ENCODE results near the gene SHMT1.
"Not testable (repeated sequence)": the region's sequence is repeated elsewhere in the genome, so short reads cannot be mapped to it uniquely, and the experiment has no call there.

The SHMT1 gene

DNA sequence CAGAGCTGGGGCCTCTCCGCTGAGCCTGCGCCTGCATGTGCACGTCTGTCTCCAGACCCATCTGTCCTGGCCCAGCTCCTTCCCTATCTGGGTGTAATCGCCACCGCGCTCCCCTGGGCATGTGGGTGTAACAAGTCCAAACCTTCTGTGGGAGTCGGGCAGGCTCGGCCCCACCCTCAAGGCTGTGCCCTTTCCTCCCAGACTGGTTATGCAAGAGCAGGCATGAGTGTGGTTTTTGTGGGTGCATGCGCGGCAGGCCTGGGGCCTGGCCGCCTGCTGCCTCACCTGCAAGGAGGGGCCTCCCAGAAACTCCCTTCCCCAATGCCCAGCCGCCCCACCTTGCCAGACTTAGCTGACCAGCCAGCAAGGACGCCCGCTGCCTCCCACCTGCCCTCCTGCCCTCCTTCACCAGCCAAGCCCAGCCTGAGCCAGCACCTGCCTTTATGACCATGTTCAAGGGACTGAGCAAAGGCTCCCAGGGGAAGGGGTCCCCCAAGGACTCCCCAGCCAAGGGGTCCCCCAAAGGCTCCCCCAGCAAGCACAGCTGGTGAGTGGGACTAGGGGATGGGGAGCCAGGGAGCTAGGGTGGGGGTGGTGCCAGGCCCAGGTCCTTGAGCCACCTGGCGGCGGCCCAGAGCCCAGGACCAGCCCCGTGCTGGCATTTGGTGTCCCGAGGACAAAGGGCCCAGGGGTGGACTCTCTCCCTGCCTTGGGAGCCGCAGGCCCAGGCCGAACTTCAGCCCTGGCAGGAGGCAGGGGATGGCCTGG lies 14.3 kb upstream of the SHMT1 start, which contains the start of gene EVPLL:
TSS of gene EVPLL (plus strand) at position 342 of the 768 bp plus-strand sequence. CDS start 3,160 bp downstream, outside the sequence.
- peak; percentile 67 for DNase-seq

GRCh38 chr17:18374216-18374615 lies 10.9 kb upstream of the SHMT1 start:
- DNase-seq = no peak

- not testable (repeated sequence) for DNase-seq
These were observed 9.8 kb upstream of the SHMT1 start for GRCh38 chr17:18373181-18373580.

DNA sequence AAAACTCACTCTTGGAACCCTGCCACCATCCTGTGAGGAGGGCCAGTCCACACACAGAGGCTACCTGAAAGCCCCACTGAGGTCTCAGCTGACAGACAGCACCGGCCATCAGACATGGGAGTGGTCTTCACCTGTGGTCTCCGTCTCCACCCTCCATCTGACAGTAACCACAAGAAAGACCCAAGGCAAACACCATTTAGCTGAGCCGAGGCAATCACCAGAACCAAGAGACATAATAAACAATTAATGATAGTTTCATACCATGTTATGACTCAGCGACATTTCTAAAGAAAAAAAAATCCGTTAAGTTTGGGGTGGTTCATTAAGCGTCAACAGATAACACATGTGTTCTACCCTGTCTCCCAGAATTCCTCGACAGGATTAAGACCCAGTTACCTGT lies 8.1 kb upstream of the SHMT1 start:
- DNase-seq = no peak

DNA sequence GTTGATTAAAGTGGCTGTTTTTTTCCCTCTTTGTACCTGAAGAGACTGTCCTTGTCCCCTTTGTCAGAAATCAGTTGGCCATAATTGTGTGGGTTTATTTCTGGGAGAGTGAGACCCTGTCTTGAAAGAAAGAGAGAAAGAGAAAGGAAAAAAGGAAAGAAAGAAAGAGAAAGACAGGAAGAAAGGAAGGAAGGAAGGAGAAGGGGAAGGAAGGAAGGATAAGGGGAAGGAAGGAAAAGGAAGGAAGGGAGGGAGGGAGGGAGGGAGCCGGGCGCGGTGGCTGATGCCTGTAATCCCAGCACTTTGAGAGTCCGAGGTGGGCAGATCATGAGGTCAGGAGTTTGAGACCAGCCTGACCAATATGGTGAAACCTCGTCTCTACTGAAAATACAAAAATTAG lies 7.4 kb upstream of the SHMT1 start:
- DNase-seq = no peak

DNA sequence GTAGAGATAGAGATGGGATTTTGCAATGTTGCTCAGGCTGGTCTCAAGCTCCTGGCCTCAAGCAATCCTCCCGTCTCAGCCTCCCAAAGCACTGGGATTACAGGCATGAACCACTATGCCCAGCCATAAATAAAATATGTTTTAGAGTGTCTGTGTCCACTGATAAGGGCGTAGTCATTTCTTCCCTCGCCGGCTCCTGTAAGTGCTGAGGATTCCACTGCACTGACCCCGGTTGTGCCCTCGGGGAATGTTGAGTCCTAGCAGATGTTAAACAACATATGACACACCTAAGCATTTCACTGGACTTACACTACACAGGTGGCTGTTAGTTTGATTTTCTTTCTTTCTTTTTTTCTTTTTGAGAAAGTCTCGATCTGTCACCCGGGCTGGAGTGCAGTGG lies 5.6 kb upstream of the SHMT1 start:
- DNase-seq = no peak

- DNase-seq = no peak
These were observed 816 bp upstream of the SHMT1 start for GRCh38 chr17:18364166-18364565.

DNA sequence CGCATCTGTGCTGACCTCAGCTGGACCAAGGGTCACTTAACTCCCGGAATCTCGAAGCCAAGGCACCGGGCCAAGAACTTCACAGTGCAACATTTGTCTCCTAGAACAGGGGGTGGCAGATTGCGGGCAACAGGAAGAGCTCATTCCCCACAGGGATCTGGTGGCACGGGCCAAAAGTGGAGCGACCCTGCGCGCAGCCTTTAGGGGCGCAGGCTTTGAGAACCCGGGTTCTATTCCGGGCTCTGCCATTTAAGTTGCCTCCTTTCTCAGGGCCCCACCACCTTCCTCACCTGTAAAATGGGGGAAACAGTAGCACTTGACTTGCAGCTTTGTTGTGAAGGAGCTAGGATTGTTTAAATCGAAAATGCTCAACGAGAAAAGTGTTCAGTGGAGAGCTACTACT lies 651 bp downstream of the SHMT1 start:
- no peak for DNase-seq

DNA sequence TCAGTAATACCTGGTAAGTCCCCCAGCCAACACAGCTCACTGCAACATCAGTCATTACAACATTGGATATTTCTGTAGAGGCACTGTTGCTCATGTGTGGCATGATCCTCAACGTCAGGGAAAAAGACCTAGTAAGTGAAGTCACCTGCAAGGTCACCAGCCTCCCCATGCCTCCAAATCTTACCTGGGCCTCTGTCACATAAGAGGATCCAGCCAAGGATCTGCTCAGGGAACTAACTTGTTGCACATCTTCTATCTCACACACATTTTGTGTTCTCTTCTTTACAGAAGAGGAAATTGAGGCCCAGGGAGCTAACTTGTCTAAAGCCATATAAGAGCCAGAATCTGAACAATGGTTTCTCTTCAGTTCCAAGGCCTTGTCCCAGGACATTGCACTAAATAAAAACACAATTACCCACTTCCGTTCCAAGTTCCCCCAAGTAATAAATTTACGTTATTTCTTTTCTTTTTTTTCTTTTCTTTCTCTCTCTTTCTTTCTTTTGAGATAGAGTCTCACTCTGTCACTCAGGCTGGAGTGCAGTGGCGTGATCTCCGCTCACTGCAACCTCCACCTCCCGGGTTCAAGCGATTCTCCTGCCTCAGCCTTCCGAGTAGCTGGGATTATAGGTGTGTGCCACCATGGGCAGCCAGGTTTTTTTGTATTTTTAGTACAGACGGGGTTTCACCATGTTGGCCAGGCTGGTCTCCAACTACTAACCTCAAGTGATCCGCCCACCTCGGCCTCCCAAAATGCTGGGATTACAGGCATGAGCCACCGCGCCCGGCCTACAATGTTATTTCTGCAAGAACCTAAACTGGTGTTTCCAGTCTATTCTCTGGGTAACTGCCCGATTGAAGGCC lies 1.3 kb downstream of the SHMT1 start:
- DNase-seq = no peak

- no peak for DNase-seq
These were observed 2.8 kb downstream of the SHMT1 start for GRCh38 chr17:18360518-18360917.

GRCh38 chr17:18356624-18357023 lies 6.7 kb downstream of the SHMT1 start:
- DNase-seq = peak; percentile 72

DNA sequence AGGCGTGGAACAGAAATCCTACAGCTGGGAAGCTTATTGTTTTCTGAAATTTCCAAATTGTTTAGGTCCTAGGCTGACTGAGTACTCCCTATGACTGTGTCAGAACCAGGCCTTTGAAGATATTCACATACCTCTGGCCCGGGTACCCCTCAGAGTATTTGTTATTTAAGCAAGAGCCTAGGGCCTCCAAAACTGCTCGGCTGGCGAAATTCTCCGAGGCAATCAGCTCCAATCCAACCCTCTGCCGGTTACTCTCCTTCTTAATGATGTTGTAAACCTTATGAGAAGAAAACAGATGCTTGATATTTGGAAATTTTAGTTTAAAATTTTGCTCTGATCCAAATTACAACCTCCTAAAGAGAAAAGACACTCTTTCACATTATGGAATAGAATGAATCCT lies 9.8 kb downstream of the SHMT1 start:
- no peak for DNase-seq

- DNase-seq = no peak
These were observed 19.3 kb downstream of the SHMT1 start for GRCh38 chr17:18344021-18344420.

DNA sequence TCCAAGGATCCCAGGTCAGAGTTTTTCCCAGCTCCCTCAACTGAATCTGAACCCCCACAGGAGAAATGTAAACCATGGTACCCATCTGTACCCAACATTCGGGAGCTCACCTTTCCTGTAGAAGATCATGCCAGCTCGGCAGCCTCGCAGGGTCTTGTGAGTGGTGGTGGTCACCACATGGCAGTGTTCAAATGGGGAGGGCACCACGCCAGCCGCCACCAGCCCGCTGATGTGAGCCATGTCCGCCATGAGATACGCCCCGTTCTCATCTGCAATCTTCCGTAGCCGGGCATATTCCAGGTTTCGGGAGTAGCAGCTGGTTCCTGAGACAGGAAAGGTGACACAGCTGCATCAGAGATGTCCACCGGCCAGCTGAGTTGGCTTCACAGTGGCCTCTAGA lies 23.4 kb downstream of the SHMT1 start:
- no peak for DNase-seq

DNA sequence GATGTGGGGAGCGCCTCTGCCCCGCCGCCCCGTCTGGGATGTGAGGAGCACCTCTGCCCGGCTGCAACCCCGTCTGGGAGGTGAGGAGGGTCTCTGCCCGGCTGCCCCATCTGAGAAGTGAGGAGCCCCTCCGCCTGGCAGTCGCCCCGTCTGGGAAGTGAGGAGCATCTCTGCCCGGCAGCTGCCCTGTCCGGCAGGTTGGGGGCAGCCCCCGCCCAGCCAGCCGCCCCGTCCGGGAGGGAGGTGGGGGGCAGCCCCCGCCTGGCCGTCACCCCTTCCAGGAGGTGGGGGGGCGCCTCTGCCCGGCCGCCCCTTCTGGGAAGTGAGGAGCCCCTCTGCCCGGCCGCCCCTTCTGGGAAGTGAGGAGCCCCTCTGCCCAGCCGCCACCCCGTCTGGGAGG lies 25.2 kb downstream of the SHMT1 start:
- not testable (repeated sequence) for DNase-seq

DNA sequence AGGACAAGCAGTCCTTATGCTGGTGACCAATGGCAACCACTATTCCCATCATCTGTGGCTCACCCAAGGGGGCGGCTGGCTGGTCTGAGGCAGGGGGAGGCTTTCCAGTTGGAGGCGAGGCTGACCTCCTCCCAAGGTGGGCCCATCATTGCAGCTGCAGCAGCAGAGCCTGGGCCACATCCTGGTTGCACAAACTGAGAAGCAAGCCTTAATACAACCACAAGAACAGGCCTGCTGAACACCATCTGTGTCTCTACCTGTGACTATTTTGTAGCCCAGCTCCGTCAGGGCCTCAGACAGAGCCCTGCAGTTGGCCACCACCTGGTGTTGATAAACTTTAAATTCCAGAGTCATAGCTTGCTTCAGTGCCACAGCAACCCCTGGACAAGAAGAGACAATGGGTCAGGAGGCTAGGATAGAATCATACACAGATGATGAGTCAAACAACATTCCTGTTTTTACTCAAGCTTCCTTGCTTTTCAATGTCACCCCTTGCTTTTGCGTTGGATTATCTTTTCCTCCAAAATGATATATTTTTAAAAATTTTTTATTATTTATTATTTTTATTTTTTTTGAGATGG lies 30.4 kb downstream of the SHMT1 start:
- no peak for DNase-seq

GRCh38 chr17:18331879-18332278 lies 31.5 kb downstream of the SHMT1 start:
- DNase-seq = no peak

DNA sequence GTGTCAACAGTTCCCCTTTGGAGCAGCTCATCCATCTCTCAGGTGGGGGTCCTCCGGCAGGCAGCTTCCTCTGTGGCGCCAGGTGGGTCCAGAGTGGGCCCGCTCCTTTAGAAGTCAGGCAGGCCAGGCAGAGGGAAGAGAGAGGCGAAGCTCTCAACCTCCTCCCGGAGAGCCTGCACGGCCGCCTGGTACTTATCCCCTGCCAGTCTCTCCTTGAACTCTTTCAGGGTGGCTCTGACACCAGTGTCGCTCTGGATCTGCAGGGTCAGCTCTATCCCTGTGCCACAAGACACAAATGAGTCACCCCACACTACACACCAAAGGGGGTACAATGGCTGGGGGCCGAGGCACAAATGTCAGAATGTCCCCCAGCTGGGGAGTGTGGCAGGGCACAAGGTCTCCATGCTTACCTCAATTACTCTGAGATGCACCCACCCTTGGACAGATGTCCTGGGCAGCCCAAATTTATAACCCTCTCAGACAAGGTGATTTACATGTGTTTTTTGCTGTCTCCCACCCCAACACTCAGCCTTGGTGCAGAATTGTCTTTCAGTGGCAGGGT lies 34.6 kb downstream of the SHMT1 start:
- DNase-seq = no peak

DNA sequence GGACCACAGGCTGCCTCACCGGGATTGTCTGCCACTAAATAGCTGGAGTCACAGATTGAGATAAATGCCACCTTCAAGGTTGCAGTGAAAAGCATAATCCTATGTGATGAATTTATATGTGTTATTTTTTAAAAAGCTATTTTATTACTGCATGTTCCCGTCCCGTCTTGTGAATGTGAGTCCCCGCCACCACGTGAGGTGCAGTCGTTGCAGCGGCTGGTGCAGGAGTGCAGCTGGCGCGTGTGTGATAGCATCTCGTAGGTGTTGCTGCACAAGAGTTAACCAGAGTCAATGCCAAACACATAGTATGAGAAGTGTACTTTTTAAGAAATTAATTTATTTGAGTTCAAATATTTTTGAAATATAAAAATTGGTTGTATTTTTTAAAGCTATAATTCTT lies 35.8 kb downstream of the SHMT1 start:
- no peak for DNase-seq

GRCh38 chr17:18327093-18327492 lies 36.3 kb downstream of the SHMT1 start:
- no peak for DNase-seq

GRCh38 chr17:18326572-18326971 lies 36.8 kb downstream of the SHMT1 start:
- DNase-seq = no peak

- no peak for DNase-seq
These were observed 37.3 kb downstream of the SHMT1 start for GRCh38 chr17:18326039-18326438.
